HCT116 (cell line): ENCODE data around the gene REN. TPM values are rescaled to one million over a fixed set of nuclear protein-coding genes. Genes with fewer than 3 reads are reported as not detected.

Experiments
- ATAC-seq: fragments of 200-7000 bp; cut with Tn5 transposase; 2 replicates; pipeline ENCODE4 v1.9.1; 2020; ENCODE audit warnings: mild to moderate bottlenecking, moderate library complexity
- BruUV-seq: library from RNA; stranded (reverse); fragments of 400-500 nt; replicated peaks from 2 replicates; lab custom pipeline; 2021; lab: Mats Ljungman, UMichigan
- CTCF ChIA-PET: fragments of 300-600 bp; sonication (Branson Sonifier 250); formaldehyde crosslinking; loops from one replicate; lab custom pipeline; 2021; ENCODE audit warnings: antibody characterized with exemption; lab: Charles Lee
- POLR2A ChIA-PET: fragments of 300-600, 350-600 bp; sonication (Branson Sonifier 250); formaldehyde crosslinking; loops from one replicate; lab custom pipeline; 2021; ENCODE audit warnings: antibody characterized with exemption; lab: Charles Lee
- RAD21 ChIA-PET, 2 experiments: fragments of 300-600 bp; sonication (Branson Sonifier 250); formaldehyde crosslinking; loops; one replicate each; lab custom pipeline; 2023; ENCODE audit warnings: low total read pairs in 2 of 2; ENCODE audit not compliant: uncharacterized antibody in 2 of 2, unreplicated experiment in 2 of 2, low non-redundant PET in 1 of 2; lab: Charles Lee
- DNase-seq: peaks from one replicate; pipeline ENCODE4 v3.0.0-alpha.2; 2010; ENCODE audit warnings: low read depth, low spot score
- H2AFZ ChIP-seq: fragments of 200-600 bp; shearing (Covaris generic), sonication (generic); 2 replicates; pipeline ENCODE4 v1.6.1; 2017; ENCODE audit warnings: low read depth, mixed run types, mixed read lengths, antibody characterized with exemption, low read length; ENCODE audit not compliant: poor library complexity, severe bottlenecking
- H3K27ac ChIP-seq: 2 replicates; pipeline ENCODE4 v1.5.1; 2012; ENCODE audit warnings: low read depth, low read length
- H3K27me3 ChIP-seq: fragments of 200-600 bp; sonication (generic); 2 replicates; pipeline ENCODE4 v1.6.1; 2016; ENCODE audit warnings: mixed run types, low read length, mixed read lengths; ENCODE audit not compliant: insufficient read depth
- H3K36me3 ChIP-seq, 2 experiments: fragments of 200-500 bp in 1 of 2; fragments of 200-600 bp in 1 of 2; sonication (Bioruptor generic) in 1 of 2; sonication (generic) in 1 of 2; 2 replicates each; pipeline versions ENCODE4 v1.5.1 to v1.6.1; 2014 to 2016; ENCODE audit warnings: low read length in 2 of 2, inconsistent platforms in 1 of 2, mixed read lengths in 1 of 2, mixed run types in 1 of 2; ENCODE audit not compliant: insufficient read depth in 2 of 2, control insufficient read depth in 1 of 2
- H3K4me1 ChIP-seq, 2 experiments: fragments of 200-600 bp in 1 of 2; sonication (generic) in 1 of 2; 2 replicates each; pipeline versions ENCODE4 v1.5.1 to v1.6.1; 2012 to 2017; ENCODE audit warnings: low read length in 2 of 2, inconsistent platforms in 1 of 2, mild to moderate bottlenecking in 1 of 2, mixed read lengths in 1 of 2, mixed run types in 1 of 2, moderate library complexity in 1 of 2; ENCODE audit not compliant: insufficient read depth in 2 of 2, control insufficient read depth in 1 of 2
- H3K4me2 ChIP-seq: fragments of 200-600 bp; sonication (generic); 2 replicates; pipeline ENCODE4 v1.6.1; 2017; ENCODE audit warnings: mixed run types, low read length, mixed read lengths
- H3K4me3 ChIP-seq, 2 experiments: fragments of 200-600 bp in 1 of 2; sonication (generic) in 1 of 2; replicated peaks in 1 of 2; 2 replicates each; pipeline ENCODE4 v1.5.1; 2011 to 2016; ENCODE audit warnings: low read length in 2 of 2, control low read depth in 1 of 2, low read depth in 1 of 2, mild to moderate bottlenecking in 1 of 2, mixed read lengths in 1 of 2, mixed run types in 1 of 2
- H3K79me2 ChIP-seq: fragments of 200-600 bp; sonication (generic); 2 replicates; pipeline ENCODE4 v1.6.1; 2017; ENCODE audit warnings: mild to moderate bottlenecking, mixed run types, low read length, moderate library complexity, mixed read lengths; ENCODE audit not compliant: insufficient read depth
- H3K9ac ChIP-seq: fragments of 200-600 bp; sonication (generic); 2 replicates; pipeline ENCODE4 v1.6.1; 2016; ENCODE audit warnings: low read length, mixed read lengths
- H3K9me2 ChIP-seq: fragments of 200-600 bp; sonication (generic), shearing (Covaris generic); 2 replicates; pipeline ENCODE4 v1.6.1; 2017; ENCODE audit warnings: mixed run types, mild to moderate bottlenecking, moderate library complexity; ENCODE audit not compliant: insufficient read depth
- H3K9me3 ChIP-seq, 2 experiments: fragments of 200-500 bp in 1 of 2; fragments of 200-600 bp in 1 of 2; sonication (Bioruptor generic) in 1 of 2; sonication (generic) in 1 of 2; 2 replicates each; pipeline ENCODE4 v1.6.1; 2014 to 2017; ENCODE audit warnings: low read length in 2 of 2, mixed read lengths in 2 of 2, inconsistent platforms in 1 of 2, low read depth in 1 of 2, mild to moderate bottlenecking in 1 of 2, mixed run types in 1 of 2, moderate library complexity in 1 of 2; ENCODE audit not compliant: control insufficient read depth in 1 of 2, insufficient read depth in 1 of 2
- H4K20me1 ChIP-seq: fragments of 200-600 bp; sonication (generic), shearing (Covaris generic); 2 replicates; pipeline ENCODE4 v1.6.1; 2017; ENCODE audit warnings: mixed run types, mild to moderate bottlenecking, moderate library complexity; ENCODE audit not compliant: insufficient read depth
- CEBPB ChIP-seq: IDR thresholded peaks from 2 replicates; pipeline ENCODE4 v1.6.1; 2012; ENCODE audit warnings: low read depth
- EZH2 ChIP-seq: fragments of 200-600 bp; sonication (generic); IDR thresholded peaks from 2 replicates; pipeline ENCODE4 v1.6.1; 2017; ENCODE audit warnings: antibody characterized with exemption, mixed run types
- FOSL1 ChIP-seq: IDR thresholded peaks from 2 replicates; pipeline ENCODE4 v1.6.1; 2012; ENCODE audit warnings: low read depth
- POLR2A ChIP-seq: IDR thresholded peaks from 2 replicates; pipeline ENCODE4 v1.7.0; 2011; ENCODE audit warnings: borderline replicate concordance; ENCODE audit not compliant: insufficient read depth, insufficient read length; ENCODE audit errors: extremely low read depth
- TCF7L2 ChIP-seq: IDR thresholded peaks from 2 replicates; pipeline ENCODE4 v1.7.0; 2011; ENCODE audit warnings: borderline replicate concordance, inconsistent platforms; ENCODE audit not compliant: insufficient read depth, insufficient read length; ENCODE audit errors: extremely low read depth
- ZNF274 ChIP-seq: fragments of 200-500 bp; sonication (Bioruptor generic); IDR thresholded peaks from 2 replicates; pipeline ENCODE4 v1.6.1; 2014; ENCODE audit warnings: mild to moderate bottlenecking, low read depth, low read length, inconsistent platforms
- intact Hi-C: fragments of 100-400 bp; cut with micrococcal nuclease; formaldehyde crosslinking; loops from 2 replicates; pipeline ENCODE4 v1.10.0; 2022
- total RNA-seq: library from RNA; stranded (reverse); gene quantifications from one replicate; pipeline ENCODE4 v1.2.1, GENCODE V29; 2021; ENCODE audit not compliant: unreplicated experiment
- TF ChIP-seq, protein P1 (sequence below): IDR thresholded peaks from 2 replicates; pipeline ENCODE4 v1.6.1; 2012; ENCODE audit warnings: low read depth
- TF ChIP-seq, protein P2 (sequence below): IDR thresholded peaks from 2 replicates; pipeline ENCODE4 v1.6.1; 2011; ENCODE audit warnings: mild to moderate bottlenecking, low read length, moderate library complexity; ENCODE audit not compliant: insufficient replicate concordance; ENCODE audit errors: extremely low read depth

Gene REN
- total RNA-seq, 1 experiment from 2014 or later = 0.47 TPM

DNA sequence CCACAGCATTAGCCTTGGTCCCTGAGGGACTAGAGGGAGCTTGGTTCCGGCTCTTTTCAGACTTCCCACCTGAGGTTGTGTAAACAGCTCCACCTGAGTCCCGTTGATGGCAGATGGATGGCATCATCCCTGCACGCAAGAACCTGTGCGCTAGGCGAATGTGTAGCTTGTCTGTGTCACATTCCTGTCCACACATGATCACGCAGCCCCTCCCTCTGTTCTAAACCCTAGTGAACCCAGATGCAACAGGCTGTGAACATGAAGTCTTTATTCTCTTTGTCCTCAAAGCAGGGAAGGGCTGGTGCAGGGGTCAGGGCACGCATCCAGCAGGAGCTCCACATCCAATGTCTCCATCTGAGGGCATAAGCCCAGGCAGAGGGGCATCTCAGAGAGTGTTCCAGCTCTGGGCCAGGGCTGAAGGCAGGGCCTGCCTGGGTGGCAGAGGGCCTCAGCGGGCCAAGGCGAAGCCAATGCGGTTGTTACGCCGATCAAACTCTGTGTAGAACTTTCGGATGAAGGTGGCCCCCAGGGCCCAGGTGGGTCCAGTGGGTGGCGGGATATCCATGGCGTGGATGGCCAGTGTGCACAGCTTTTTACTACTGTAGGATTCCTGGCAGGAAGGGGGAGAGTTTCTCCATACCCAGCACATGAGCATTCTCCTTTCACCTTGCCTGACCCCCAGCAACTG lies 11.4 kb downstream of the REN start:
- Histone ChIP-seq H3K27ac (no peak overlapping the region), H3K9me2 (no peaks in the 10 kb centered on the region), H2AFZ (no peak overlapping the region), H3K36me3 (no peaks in the 10 kb centered on the region), H3K27me3 (no peaks in the 10 kb centered on the region), H3K9ac (no peak overlapping the region), H4K20me1 (no peaks in the 10 kb centered on the region), H3K4me2 (no peak overlapping the region), H3K4me1 (peaks cover 8 to 27% of the 10 kb centered on the region in 2 experiments), H3K4me3 (no peak overlapping the region), H3K9me3 (no peaks in the 10 kb centered on the region), H3K79me2 (no peaks in the 10 kb centered on the region)
- ChIA-PET RAD21 (no interaction called here), POLR2A (no interaction called here), CTCF (no interaction called here)
- intact Hi-C loops = no loop called here
- ATAC-seq (no peak), DNase-seq (no peak)
- no peak for TF ChIP-seq CEBPB
- TF ChIP-seq, protein P1, sequence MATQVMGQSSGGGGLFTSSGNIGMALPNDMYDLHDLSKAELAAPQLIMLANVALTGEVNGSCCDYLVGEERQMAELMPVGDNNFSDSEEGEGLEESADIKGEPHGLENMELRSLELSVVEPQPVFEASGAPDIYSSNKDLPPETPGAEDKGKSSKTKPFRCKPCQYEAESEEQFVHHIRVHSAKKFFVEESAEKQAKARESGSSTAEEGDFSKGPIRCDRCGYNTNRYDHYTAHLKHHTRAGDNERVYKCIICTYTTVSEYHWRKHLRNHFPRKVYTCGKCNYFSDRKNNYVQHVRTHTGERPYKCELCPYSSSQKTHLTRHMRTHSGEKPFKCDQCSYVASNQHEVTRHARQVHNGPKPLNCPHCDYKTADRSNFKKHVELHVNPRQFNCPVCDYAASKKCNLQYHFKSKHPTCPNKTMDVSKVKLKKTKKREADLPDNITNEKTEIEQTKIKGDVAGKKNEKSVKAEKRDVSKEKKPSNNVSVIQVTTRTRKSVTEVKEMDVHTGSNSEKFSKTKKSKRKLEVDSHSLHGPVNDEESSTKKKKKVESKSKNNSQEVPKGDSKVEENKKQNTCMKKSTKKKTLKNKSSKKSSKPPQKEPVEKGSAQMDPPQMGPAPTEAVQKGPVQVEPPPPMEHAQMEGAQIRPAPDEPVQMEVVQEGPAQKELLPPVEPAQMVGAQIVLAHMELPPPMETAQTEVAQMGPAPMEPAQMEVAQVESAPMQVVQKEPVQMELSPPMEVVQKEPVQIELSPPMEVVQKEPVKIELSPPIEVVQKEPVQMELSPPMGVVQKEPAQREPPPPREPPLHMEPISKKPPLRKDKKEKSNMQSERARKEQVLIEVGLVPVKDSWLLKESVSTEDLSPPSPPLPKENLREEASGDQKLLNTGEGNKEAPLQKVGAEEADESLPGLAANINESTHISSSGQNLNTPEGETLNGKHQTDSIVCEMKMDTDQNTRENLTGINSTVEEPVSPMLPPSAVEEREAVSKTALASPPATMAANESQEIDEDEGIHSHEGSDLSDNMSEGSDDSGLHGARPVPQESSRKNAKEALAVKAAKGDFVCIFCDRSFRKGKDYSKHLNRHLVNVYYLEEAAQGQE = no peak
- TF ChIP-seq FOSL1 = no peak
- BruUV-seq = no TSS peak

DNA sequence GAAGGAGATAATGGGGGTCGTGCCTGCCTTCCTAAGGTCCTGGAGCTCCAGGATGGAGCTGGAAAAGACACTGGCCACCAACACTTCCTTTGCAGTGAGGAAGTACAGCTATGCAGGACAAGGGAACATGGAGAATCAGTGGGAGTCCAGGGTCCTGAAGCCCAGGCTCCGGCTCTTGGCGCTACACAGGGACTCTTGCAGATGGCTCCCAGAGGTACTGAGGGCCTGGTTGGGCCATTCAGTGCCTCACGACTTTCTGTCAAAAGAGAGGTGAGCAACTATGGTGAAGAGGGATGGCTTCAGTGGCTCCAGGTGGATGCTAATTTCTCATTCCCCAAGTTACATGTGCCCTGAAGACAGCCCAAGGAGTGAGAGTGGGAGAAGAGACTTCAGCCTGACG lies 12.5 kb downstream of the REN start:
- no peaks in the 10 kb centered on the region for H3K9me2 ChIP-seq
- no peak overlapping the region for H3K4me3 ChIP-seq
- no peak overlapping the region for H2AFZ ChIP-seq
- no peaks in the 10 kb centered on the region for H4K20me1 ChIP-seq
- no peaks in the 10 kb centered on the region for H3K9me3 ChIP-seq
- ATAC-seq (no peak), DNase-seq (no peak)
- H3K4me2 ChIP-seq = no peak overlapping the region
- no peaks in the 10 kb centered on the region for H3K27me3 ChIP-seq
- ChIA-PET POLR2A (interaction anchor here (0.6 kb wide), 1 partner anchor 259 kb away, joined by 4 read pairs; no protein-coding TSS in a partner anchor), CTCF (no interaction called here), RAD21 (interaction anchor here in 1 of 2 experiments (1.0 kb wide), 1 partner anchor 9 kb away, joined by 3 read pairs; no protein-coding TSS in a partner anchor)
- no peak overlapping the region for H3K9ac ChIP-seq
- H3K27ac ChIP-seq = no peak overlapping the region
- intact Hi-C loops = no loop called here
- no peaks in the 10 kb centered on the region for H3K79me2 ChIP-seq
- H3K36me3 ChIP-seq = no peaks in the 10 kb centered on the region
- no TSS peak for BruUV-seq
- peaks cover 8 to 27% of the 10 kb centered on the region in 2 experiments for H3K4me1 ChIP-seq
- no peak for TF ChIP-seq TCF7L2
- no peak for TF ChIP-seq ZNF274
- TF ChIP-seq POLR2A = no peak
- TF ChIP-seq, protein P2, sequence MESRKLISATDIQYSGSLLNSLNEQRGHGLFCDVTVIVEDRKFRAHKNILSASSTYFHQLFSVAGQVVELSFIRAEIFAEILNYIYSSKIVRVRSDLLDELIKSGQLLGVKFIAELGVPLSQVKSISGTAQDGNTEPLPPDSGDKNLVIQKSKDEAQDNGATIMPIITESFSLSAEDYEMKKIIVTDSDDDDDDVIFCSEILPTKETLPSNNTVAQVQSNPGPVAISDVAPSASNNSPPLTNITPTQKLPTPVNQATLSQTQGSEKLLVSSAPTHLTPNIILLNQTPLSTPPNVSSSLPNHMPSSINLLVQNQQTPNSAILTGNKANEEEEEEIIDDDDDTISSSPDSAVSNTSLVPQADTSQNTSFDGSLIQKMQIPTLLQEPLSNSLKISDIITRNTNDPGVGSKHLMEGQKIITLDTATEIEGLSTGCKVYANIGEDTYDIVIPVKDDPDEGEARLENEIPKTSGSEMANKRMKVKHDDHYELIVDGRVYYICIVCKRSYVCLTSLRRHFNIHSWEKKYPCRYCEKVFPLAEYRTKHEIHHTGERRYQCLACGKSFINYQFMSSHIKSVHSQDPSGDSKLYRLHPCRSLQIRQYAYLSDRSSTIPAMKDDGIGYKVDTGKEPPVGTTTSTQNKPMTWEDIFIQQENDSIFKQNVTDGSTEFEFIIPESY = no peak
- TF ChIP-seq, protein P1 = no peak
- no peak for TF ChIP-seq EZH2
